Ectodermal cell (in vitro differentiated cells): ENCODE results near the gene PRKCA.

Experiments
- H3K27ac ChIP-seq: 2 replicates; pipeline ENCODE4 v1.7.0; 2013; ENCODE audit warnings: mild to moderate bottlenecking, low read depth, low read length; ENCODE audit not compliant: insufficient read depth, poor library complexity, severe bottlenecking
- H3K27me3 ChIP-seq: 2 replicates; pipeline ENCODE4 v1.7.0; 2013; ENCODE audit warnings: mild to moderate bottlenecking, low read length; ENCODE audit not compliant: insufficient read depth, control insufficient read depth, poor library complexity, severe bottlenecking
- H3K36me3 ChIP-seq: one replicate; pipeline ENCODE4 v1.7.0; 2013; ENCODE audit warnings: low read length; ENCODE audit not compliant: control insufficient read depth, insufficient read depth
- H3K4me1 ChIP-seq: one replicate; pipeline ENCODE4 v1.7.0; 2013; ENCODE audit warnings: low read length; ENCODE audit not compliant: control insufficient read depth, insufficient read depth
- H3K4me3 ChIP-seq: 2 replicates; pipeline ENCODE4 v1.7.0; 2013; ENCODE audit warnings: low read depth, low read length, control low read depth; ENCODE audit not compliant: insufficient read depth
- H3K9me3 ChIP-seq: 2 replicates; pipeline ENCODE4 v1.7.0; 2013; ENCODE audit warnings: mild to moderate bottlenecking, low read length, moderate library complexity; ENCODE audit not compliant: control insufficient read depth
- WGBS, 2 experiments: methylation state at CpG; one replicate each; pipeline ENCODE4 v1.1.7; 2013; ENCODE audit warnings: missing lambda C conversion rate in 2 of 2; 5-methylcytosine and 5-hydroxymethylcytosine counted together

Gene PRKCA

DNA sequence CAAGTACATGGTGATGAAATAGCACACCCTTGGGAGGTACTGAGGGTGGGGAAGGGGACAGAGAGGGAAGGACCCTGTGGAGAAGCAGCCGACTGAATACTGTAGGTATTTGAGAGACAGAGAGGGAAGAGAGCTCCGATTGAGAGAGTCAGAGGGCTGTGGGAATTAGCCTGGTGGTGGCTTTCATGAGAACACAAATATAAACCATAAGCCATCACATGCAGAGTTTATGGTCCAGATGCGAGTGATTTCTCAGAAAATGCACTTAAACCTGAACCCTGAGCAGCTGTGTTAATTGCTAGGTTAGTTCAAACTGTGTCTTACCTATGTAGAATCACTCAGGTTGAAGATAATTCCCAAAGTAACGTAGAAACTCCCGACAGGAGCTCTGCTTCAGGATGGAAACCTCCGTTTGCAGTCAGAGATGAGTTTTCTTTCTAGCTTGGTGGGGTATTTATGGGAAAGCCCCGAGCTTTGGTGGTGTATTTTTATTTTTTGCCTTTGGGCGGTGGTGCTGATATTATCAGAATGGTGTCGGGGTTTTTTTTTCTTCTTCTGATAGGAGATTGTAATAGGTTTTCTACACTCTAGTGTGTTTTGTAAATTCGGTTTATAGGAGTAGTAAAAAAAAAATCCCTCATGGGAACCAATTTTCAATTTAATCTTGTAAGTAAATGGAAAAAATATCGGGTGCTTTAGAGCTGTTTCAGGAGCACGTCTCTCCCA is 347.6 kb downstream of the PRKCA start:
- no peaks in the 10 kb centered on the region for H3K36me3 ChIP-seq
- H3K4me1 ChIP-seq = no peaks in the 10 kb centered on the region
- no peaks in the 10 kb centered on the region for H3K27me3 ChIP-seq
- no peaks in the 10 kb centered on the region for H3K9me3 ChIP-seq
- WGBS, 2 experiments = 90 to 92% methylated on average over 11 of the region's 12 CpGs
- H3K4me3 ChIP-seq = no peak overlapping the region
- no peak overlapping the region for H3K27ac ChIP-seq

DNA sequence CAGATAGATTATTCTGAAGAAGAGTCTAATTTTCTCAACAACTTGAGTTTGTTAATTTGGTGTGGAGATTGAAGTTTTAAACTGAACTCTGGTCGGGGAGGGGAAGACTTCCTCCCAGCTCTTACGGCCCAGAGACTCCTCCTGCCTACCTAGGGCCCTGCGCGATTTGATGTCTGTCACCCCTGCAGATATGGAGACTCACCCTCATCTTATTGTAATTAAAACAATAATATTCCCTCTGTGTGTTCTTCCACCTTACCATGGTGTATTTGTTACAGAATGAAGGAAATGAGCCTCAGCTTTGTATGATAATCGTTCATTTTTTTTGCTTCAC is 348.1 kb downstream of the PRKCA start:
- H3K9me3 ChIP-seq = no peaks in the 10 kb centered on the region
- 71 to 75% methylated on average over 5 of the region's 5 CpGs for WGBS, 2 experiments
- no peak overlapping the region for H3K27ac ChIP-seq
- no peaks in the 10 kb centered on the region for H3K27me3 ChIP-seq
- H3K36me3 ChIP-seq = no peaks in the 10 kb centered on the region
- H3K4me1 ChIP-seq = no peaks in the 10 kb centered on the region
- H3K4me3 ChIP-seq = no peak overlapping the region

DNA sequence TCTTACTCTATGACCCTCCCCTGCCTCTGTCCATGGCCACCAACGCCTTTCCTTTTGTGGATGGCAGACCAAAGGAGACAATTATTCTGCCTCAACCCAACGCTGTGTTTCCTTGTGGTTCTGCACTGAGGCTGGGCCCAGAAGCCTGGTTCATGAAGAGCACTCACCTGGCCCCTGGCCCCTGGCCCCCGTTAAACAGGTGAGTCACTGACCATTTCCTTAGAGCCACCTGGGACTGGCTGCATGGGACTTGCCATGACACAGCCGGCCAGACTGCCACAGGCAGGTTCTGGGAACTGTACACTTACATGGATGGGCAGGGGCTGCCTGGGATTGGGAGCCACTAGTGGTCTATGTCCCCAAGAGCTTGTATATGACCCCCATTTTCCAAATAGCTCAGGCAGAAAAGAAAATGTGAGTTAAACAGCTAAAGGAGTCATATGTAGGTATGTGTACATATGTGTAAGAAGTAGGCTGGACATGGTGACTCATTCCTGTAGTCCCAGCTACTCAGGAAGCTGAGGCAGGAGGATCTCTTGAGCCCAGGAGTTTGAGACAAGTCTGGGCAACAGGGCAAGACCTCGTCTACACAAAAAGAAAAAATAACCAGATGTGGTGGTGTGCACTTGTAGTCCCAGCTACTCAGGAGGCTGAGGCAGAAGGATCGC is 350.6 kb downstream of the PRKCA start:
- Histone ChIP-seq H3K27ac (no peak overlapping the region), H3K4me3 (no peak overlapping the region), H3K9me3 (no peaks in the 10 kb centered on the region), H3K4me1 (peaks cover 11% of the 10 kb centered on the region), H3K27me3 (no peaks in the 10 kb centered on the region), H3K36me3 (no peaks in the 10 kb centered on the region)
- 93 to 94% methylated on average over 6 of the region's 6 CpGs for WGBS, 2 experiments

DNA sequence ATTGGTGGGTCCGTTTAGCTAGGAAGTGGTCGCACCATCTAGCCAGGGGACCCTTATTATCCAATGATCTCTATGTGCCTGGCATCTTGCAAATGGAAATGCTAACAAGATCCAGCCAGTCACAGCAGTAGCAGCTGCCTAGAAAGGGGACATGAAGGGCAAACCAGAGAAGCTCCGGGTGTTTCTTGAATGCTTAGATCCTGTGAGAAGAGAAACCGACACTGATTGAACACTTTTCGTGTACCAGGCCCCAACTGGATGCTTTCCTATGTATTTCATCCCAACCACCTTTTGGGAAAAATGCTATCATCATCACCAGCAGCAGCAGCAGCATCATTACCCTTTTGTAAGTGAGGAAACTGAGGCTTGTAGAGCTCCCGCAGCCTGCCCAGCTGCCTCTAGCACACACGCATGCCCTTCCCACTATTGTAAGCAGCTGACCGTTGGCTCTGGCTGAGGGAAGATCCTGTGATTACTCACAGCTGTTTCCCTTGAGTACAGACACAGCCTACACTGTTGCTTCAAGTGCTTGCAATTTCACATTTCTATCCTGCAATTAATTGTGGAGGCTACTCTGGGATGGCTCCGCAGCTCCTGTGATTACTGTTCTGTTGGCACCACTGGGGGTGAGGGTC is 351.8 kb downstream of the PRKCA start:
- Histone ChIP-seq H3K27ac (no peak overlapping the region), H3K4me1 (peaks cover 11% of the 10 kb centered on the region), H3K36me3 (no peaks in the 10 kb centered on the region), H3K27me3 (no peaks in the 10 kb centered on the region), H3K4me3 (no peak overlapping the region), H3K9me3 (no peaks in the 10 kb centered on the region)
- WGBS, 2 experiments = 77 to 81% methylated on average over 9 of the region's 9 CpGs

DNA sequence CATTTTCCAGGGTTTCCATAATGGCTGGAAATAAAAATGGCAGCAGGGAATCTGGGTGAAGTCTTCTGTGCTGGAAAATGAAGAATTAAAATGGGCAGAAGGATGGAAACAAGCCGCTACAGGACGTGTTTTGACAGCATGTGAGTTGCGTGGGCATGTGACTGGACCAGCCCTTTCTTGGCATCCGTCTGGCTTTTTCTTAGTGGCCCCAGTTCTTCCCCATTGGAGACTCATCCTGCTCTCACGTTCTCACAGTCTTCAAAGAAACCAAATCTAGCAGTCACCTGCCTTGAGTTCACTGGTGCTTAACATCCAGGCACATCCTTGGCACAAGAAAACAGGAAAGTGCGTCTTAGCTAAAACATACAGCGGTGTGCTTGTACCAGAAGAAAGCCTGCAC is 352.4 kb downstream of the PRKCA start:
- no peak overlapping the region for H3K4me3 ChIP-seq
- H3K27ac ChIP-seq = no peak overlapping the region
- H3K36me3 ChIP-seq = no peaks in the 10 kb centered on the region
- H3K4me1 ChIP-seq = peaks cover 11% of the 10 kb centered on the region
- H3K9me3 ChIP-seq = no peaks in the 10 kb centered on the region
- H3K27me3 ChIP-seq = no peaks in the 10 kb centered on the region
- WGBS, 2 experiments = 88% methylated on average over 7 of the region's 7 CpGs

DNA sequence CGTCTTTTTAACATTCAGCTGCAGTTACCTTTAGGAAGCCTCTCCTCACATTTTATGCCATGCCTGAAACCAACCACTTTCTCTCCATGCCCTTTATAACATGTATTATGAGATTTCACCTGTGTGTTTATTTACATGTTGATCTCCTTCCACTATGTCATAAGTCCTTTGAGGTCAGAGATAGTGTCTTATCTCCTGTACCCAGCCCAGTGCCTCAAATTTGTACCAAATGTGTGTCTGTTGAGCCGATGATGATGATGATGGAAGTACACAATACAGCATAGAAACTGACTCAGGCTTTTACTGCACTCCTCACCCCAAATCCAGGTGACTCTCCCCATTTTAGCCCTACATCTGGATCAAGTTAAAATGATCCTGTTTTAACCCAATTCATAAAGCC is 353.0 kb downstream of the PRKCA start:
- 88 to 100% methylated on average over 2 of the region's 2 CpGs for WGBS, 2 experiments
- no peaks in the 10 kb centered on the region for H3K9me3 ChIP-seq

DNA sequence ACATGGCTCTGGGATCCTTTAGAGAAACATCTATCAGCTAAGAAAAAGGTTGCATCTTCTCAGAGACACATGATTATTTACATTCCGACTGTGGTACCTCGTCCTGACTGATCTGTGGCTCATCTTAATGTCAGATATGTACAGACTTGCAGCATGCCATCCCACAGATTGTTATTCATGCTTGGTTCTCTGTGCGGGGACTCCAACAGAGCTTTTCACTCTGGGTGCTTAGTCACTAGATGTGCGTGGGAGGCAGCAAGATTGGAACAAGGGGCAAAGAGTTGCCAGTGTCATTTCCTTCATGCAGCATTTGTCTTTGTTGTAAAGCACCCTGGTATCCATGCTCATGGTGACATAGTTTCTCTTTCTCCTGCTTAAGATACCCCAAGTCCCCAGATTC is 353.4 kb downstream of the PRKCA start:
- H3K4me3 ChIP-seq = no peak overlapping the region
- H3K27ac ChIP-seq = no peak overlapping the region
- 66 to 77% methylated on average over 4 of the region's 4 CpGs for WGBS, 2 experiments
- H3K27me3 ChIP-seq = no peaks in the 10 kb centered on the region
- peaks cover 11% of the 10 kb centered on the region for H3K4me1 ChIP-seq
- H3K36me3 ChIP-seq = no peaks in the 10 kb centered on the region
- H3K9me3 ChIP-seq = no peaks in the 10 kb centered on the region

More for the DNA sequence above, 353.0 kb downstream of the PRKCA start:
- H3K27ac ChIP-seq = no peak overlapping the region
- peaks cover 11% of the 10 kb centered on the region for H3K4me1 ChIP-seq
- H3K4me3 ChIP-seq = no peak overlapping the region
- no peaks in the 10 kb centered on the region for H3K36me3 ChIP-seq
- H3K27me3 ChIP-seq = no peaks in the 10 kb centered on the region

DNA sequence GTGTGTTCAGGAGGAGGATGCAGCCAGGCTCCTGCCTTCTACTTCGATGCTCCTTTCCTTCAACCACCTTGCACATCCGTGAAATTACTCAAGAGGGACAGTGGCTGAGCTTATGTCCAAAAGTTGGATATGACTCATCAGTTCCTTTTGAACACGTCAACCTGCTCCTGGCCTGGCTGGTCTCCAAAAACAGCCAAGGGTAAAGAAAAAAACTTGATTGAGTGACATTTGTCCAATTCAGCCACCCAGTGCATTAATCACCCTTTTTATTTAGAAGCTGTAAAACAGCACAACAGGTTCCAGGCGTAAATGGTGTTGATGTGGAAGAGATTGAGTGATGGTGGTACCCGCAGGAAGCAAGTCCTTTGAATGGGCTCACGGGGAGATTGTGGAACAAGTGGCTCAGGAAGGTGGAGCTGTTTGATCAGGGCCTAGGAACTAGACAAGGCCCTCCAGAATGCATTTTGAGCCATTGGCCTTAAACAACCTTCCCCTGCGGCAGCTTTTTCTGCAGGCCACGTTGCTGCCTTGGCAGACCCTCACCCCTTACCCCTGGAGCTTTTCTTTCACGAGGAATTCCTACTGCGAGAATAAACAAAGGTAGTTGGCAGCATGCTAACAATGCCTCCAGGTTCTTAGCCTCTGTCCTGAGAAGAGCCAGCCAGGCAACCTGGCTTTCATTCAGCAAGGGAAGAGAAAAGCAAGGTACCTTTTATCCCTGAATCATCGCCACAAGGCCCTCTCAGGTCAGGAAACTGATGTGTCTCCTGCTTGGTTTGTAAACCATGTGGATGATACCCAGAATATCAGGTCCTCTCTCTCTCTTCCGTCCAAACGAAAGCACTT is 359.2 kb downstream of the PRKCA start:
- no peaks in the 10 kb centered on the region for H3K36me3 ChIP-seq
- no peaks in the 10 kb centered on the region for H3K9me3 ChIP-seq
- 77 to 80% methylated on average over 13 of the region's 13 CpGs for WGBS, 2 experiments
- H3K27ac ChIP-seq = no peak overlapping the region
- H3K4me3 ChIP-seq = no peak overlapping the region
- H3K4me1 ChIP-seq = peaks cover 7% of the 10 kb centered on the region
- H3K27me3 ChIP-seq = no peaks in the 10 kb centered on the region

DNA sequence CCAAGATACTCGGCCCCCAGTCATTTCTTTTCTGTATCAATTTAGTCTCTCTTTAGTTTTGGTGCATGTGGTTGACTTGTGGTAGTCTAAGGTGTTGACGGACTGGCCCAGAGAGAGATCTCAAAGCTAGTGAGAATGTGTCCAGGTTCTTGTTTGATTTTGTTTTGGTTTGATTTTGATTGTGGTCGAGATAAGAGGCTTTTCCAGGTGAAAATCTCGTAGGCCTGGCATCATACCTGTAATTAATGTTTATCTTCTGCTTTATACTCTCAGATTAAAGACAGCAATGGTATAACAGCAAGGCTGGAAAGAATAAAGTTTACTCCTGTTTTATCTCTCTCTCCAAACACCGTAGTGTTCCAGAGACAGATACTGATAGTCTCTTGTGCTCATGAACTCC is 360.1 kb downstream of the PRKCA start:
- H3K4me1 ChIP-seq = peaks cover under 1% of the 10 kb centered on the region
- H3K27me3 ChIP-seq = no peaks in the 10 kb centered on the region
- WGBS, 2 experiments = 94% methylated on average over 5 of the region's 5 CpGs
- H3K4me3 ChIP-seq = no peak overlapping the region
- H3K27ac ChIP-seq = no peak overlapping the region
- no peaks in the 10 kb centered on the region for H3K36me3 ChIP-seq
- H3K9me3 ChIP-seq = no peaks in the 10 kb centered on the region
